ENCODE data around the gene NR1D1. TPM values are rescaled to one million over a fixed set of nuclear protein-coding genes. Genes with fewer than 3 reads are reported as not detected.

NR1D1 gene
- total and polyA plus RNA-seq, 2 of the 13 experiments (the other 11 are each of a cell fraction or from before 2014, with no cell fraction given) = 2.1 to 2.7 TPM

DNA sequence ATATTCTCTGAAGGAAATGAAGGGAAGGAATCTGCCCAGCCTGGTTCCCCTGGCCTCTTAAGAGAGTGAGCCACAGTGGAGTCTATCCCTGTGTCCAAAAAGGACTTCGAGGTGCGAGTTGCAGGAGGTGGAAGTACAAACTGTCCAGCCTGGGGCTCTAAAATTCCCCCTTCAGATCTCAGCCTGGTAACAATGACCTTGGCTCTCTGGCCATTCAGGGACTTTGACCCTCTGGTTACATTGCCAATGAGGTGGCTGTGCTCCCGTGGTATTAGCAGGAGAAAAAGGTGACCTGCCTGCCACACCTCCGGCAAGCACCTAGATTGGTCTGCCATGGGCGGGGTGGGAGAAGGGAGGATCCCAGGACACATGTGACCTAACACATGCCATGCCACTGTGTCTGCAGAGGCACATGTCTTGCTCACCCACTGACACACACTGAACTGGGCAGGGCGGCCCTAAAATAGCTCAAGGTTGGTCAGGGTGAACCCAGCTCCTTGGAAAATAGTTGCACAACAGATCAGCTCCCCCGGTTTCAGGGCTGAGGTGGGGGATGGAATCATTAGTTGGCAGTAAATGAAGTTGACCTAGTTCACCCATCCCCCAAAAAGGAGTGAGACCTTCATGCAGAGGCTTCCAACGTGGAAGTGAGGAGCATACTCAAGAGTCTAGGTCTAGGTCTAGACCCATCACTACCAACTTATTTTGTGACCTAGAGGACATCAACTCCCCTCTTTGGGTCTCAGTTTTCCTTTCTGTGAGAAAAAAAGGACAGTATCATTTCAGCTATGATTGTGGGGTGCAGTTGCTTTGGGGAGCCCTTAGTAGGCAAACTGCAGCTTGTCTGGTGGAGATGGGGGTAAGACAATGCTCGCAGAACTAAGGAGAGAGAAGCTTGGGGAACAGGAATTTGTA is 2.2 kb downstream of the NR1D1 start (continued):
- TF ChIP-seq ZEB1 (IDR thresholded peaks at IDR 0.05; ENCODE audit: insufficient replicate concordance, low read depth) = peak; percentile 80
- peak; percentile 57; the same call in 1 of the 2 replicates for TF ChIP-seq ELF1 (CRISPR knock-in tag; IDR thresholded peaks at IDR 0.05)
- 0 out of 2 replicates have a peak, but pooled peaks have one; percentile 87 for TF ChIP-seq ZNF253 (CRISPR knock-in tag; IDR thresholded peaks at IDR 0.05; ENCODE audit: borderline replicate concordance)
- TF ChIP-seq ZNF883 (CRISPR knock-in tag; IDR thresholded peaks at IDR 0.05; ENCODE audit: not compliant biosample characterization) = no peak
- TF ChIP-seq LCORL (IDR thresholded peaks at IDR 0.05) = no peak
- peak; percentile 91 for TF ChIP-seq LCORL (CRISPR knock-in tag; IDR thresholded peaks at IDR 0.05)
- no peak for TF ChIP-seq EZH2 (conservative IDR thresholded peaks at IDR 0.05; ENCODE audit: low read depth, low read length)
- 0 out of 2 replicates have a peak, but pooled peaks have one; percentile 43 for TF ChIP-seq ZKSCAN8 (CRISPR knock-in tag; IDR thresholded peaks at IDR 0.05; ENCODE audit: borderline replicate concordance)
- peak; percentile 86 for TF ChIP-seq FOSL2 (CRISPR knock-in tag; IDR thresholded peaks at IDR 0.05)
- TF ChIP-seq TCF7 (IDR thresholded peaks at IDR 0.05; ENCODE audit: low read depth) = peak; percentile 44; the same call in 1 of the 2 replicates
- TF ChIP-seq, protein P1, sequence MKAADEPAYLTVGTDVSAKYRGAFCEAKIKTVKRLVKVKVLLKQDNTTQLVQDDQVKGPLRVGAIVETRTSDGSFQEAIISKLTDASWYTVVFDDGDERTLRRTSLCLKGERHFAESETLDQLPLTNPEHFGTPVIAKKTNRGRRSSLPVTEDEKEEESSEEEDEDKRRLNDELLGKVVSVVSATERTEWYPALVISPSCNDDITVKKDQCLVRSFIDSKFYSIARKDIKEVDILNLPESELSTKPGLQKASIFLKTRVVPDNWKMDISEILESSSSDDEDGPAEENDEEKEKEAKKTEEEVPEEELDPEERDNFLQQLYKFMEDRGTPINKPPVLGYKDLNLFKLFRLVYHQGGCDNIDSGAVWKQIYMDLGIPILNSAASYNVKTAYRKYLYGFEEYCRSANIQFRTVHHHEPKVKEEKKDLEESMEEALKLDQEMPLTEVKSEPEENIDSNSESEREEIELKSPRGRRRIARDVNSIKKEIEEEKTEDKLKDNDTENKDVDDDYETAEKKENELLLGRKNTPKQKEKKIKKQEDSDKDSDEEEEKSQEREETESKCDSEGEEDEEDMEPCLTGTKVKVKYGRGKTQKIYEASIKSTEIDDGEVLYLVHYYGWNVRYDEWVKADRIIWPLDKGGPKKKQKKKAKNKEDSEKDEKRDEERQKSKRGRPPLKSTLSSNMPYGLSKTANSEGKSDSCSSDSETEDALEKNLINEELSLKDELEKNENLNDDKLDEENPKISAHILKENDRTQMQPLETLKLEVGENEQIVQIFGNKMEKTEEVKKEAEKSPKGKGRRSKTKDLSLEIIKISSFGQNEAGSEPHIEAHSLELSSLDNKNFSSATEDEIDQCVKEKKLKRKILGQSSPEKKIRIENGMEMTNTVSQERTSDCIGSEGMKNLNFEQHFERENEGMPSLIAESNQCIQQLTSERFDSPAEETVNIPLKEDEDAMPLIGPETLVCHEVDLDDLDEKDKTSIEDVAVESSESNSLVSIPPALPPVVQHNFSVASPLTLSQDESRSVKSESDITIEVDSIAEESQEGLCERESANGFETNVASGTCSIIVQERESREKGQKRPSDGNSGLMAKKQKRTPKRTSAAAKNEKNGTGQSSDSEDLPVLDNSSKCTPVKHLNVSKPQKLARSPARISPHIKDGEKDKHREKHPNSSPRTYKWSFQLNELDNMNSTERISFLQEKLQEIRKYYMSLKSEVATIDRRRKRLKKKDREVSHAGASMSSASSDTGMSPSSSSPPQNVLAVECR (CRISPR knock-in tag; IDR thresholded peaks at IDR 0.05; ENCODE audit: borderline replicate concordance) = peak; percentile 80
- TF ChIP-seq POLR2G (IDR thresholded peaks at IDR 0.05; ENCODE audit: low read depth, low read length) = peak; percentile 57
- TF ChIP-seq, protein P2, sequence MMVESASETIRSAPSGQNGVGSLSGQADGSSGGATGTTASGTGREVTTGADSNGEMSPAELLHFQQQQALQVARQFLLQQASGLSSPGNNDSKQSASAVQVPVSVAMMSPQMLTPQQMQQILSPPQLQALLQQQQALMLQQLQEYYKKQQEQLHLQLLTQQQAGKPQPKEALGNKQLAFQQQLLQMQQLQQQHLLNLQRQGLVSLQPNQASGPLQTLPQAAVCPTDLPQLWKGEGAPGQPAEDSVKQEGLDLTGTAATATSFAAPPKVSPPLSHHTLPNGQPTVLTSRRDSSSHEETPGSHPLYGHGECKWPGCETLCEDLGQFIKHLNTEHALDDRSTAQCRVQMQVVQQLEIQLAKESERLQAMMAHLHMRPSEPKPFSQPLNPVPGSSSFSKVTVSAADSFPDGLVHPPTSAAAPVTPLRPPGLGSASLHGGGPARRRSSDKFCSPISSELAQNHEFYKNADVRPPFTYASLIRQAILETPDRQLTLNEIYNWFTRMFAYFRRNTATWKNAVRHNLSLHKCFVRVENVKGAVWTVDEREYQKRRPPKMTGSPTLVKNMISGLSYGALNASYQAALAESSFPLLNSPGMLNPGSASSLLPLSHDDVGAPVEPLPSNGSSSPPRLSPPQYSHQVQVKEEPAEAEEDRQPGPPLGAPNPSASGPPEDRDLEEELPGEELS (CRISPR knock-in tag; IDR thresholded peaks at IDR 0.05) = peak; percentile 83
- TF ChIP-seq ZNF556 (CRISPR knock-in tag; IDR thresholded peaks at IDR 0.05; ENCODE audit: borderline replicate concordance) = peak; percentile 36
- no peak for TF ChIP-seq HOXA9 (CRISPR knock-in tag; IDR thresholded peaks at IDR 0.05; ENCODE audit: borderline replicate concordance)
- 0 out of 2 replicates have a peak, but pooled peaks have one; percentile 37 for TF ChIP-seq ZNF775 (CRISPR knock-in tag; IDR thresholded peaks at IDR 0.05; ENCODE audit: borderline replicate concordance)
- TF ChIP-seq, protein P3, sequence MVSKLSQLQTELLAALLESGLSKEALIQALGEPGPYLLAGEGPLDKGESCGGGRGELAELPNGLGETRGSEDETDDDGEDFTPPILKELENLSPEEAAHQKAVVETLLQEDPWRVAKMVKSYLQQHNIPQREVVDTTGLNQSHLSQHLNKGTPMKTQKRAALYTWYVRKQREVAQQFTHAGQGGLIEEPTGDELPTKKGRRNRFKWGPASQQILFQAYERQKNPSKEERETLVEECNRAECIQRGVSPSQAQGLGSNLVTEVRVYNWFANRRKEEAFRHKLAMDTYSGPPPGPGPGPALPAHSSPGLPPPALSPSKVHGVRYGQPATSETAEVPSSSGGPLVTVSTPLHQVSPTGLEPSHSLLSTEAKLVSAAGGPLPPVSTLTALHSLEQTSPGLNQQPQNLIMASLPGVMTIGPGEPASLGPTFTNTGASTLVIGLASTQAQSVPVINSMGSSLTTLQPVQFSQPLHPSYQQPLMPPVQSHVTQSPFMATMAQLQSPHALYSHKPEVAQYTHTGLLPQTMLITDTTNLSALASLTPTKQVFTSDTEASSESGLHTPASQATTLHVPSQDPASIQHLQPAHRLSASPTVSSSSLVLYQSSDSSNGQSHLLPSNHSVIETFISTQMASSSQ (IDR thresholded peaks at IDR 0.05; ENCODE audit: low read depth) = no peak; the same call in 1 of the 2 replicates
- TF ChIP-seq, protein P3 (CRISPR knock-in tag; IDR thresholded peaks at IDR 0.05; ENCODE audit: borderline replicate concordance) = no peak
